ENCODE results near the gene CCL25. TPM values are rescaled to one million over a fixed set of nuclear protein-coding genes. Genes with fewer than 3 reads are reported as not detected.

Gene CCL25
- total RNA-seq, 4 donors from 2014 or later, result not detected

DNA sequence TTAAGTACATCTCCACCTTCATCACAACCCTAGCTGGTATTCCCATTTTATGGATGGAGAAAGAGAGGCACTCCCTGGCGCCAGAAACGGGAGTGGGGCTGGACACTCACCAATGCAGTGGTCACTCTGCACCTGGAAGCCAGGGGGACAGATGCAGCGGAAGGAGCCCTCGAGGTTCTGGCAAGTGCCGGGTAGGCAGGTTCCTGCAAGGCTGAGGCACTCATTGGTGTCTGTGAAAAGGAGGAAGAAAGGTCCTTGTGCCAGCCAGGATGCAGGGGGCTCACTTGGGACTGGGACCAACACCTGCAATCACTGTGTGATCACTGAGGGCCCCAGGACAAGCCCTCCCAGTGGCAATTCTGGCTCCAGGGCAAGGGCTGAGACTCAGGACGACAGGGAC, 41.8 kb downstream of the CCL25 start:
- Histone ChIP-seq H3K27me3 (no peaks in the 10 kb centered on the region), H3K27ac (no peak overlapping the region), H3K4me1 (no peaks in the 10 kb centered on the region), H3K9me3 (peaks cover 22% of the 10 kb centered on the region), H3K36me3 (no peaks in the 10 kb centered on the region), H3K4me3 (no peak overlapping the region)
- 89% methylated on average over 6 of the region's 6 CpGs for WGBS
- TF ChIP-seq POLR2AphosphoS5 (IDR thresholded peaks at IDR 0.05) (no peak), EP300 (IDR thresholded peaks at IDR 0.05) (no peak)
- TF ChIP-seq, protein P1, sequence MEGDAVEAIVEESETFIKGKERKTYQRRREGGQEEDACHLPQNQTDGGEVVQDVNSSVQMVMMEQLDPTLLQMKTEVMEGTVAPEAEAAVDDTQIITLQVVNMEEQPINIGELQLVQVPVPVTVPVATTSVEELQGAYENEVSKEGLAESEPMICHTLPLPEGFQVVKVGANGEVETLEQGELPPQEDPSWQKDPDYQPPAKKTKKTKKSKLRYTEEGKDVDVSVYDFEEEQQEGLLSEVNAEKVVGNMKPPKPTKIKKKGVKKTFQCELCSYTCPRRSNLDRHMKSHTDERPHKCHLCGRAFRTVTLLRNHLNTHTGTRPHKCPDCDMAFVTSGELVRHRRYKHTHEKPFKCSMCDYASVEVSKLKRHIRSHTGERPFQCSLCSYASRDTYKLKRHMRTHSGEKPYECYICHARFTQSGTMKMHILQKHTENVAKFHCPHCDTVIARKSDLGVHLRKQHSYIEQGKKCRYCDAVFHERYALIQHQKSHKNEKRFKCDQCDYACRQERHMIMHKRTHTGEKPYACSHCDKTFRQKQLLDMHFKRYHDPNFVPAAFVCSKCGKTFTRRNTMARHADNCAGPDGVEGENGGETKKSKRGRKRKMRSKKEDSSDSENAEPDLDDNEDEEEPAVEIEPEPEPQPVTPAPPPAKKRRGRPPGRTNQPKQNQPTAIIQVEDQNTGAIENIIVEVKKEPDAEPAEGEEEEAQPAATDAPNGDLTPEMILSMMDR (IDR thresholded peaks at IDR 0.05), result no peak
- no peak for DNase-seq (ENCODE audit: low spot score in 2 of 2)

GRCh38 chr19:8095354-8095886, 42.9 kb downstream of the CCL25 start:
- Histone ChIP-seq H3K27me3 (no peaks in the 10 kb centered on the region), H3K27ac (no peak overlapping the region), H3K4me3 (no peak overlapping the region), H3K4me1 (no peaks in the 10 kb centered on the region), H3K36me3 (no peaks in the 10 kb centered on the region), H3K9me3 (peaks cover 22% of the 10 kb centered on the region)
- no peak for DNase-seq (ENCODE audit: low spot score in 2 of 2)
- 88% methylated on average over 1 of the region's 2 CpGs for WGBS
- TF ChIP-seq POLR2AphosphoS5 (IDR thresholded peaks at IDR 0.05) (no peak), EP300 (IDR thresholded peaks at IDR 0.05) (no peak), POLR2A (IDR thresholded peaks at IDR 0.05) (no peak)
- TF ChIP-seq, protein P1 (IDR thresholded peaks at IDR 0.05), result no peak

DNA sequence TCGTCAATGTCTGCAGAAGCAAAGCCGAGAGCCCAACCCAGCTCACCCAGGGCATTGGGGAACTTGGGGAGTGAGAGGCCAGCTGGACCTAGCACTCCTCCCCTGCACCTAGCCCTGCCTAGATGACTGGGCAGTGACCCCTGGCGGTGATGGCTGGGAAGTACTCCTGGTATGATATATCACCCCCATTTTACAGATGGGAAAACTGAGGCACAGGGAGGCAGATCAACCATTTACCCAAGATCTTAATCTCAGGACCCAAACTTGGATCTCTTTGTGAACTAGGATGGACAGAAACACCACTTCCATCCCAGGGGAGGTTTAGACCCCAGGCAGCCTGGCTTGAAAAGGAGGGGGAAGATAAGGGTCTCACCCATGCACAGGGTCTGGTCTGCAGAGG, 43.5 kb downstream of the CCL25 start:
- 96% methylated on average over 3 of the region's 3 CpGs for WGBS
- TF ChIP-seq EP300 (IDR thresholded peaks at IDR 0.05) (no peak), POLR2A (IDR thresholded peaks at IDR 0.05) (no peak), POLR2AphosphoS5 (IDR thresholded peaks at IDR 0.05) (no peak)
- Histone ChIP-seq H3K4me1 (no peaks in the 10 kb centered on the region), H3K27ac (no peak overlapping the region), H3K27me3 (no peaks in the 10 kb centered on the region), H3K36me3 (no peaks in the 10 kb centered on the region), H3K9me3 (peaks cover 22% of the 10 kb centered on the region), H3K4me3 (no peak overlapping the region)
- DNase-seq (ENCODE audit: low spot score in 2 of 2), result no peak

- Histone ChIP-seq H3K9me3 (peaks cover 22% of the 10 kb centered on the region), H3K4me3 (no peak overlapping the region), H3K27me3 (no peaks in the 10 kb centered on the region), H3K4me1 (no peaks in the 10 kb centered on the region), H3K27ac (no peak overlapping the region), H3K36me3 (no peaks in the 10 kb centered on the region)
- TF ChIP-seq POLR2AphosphoS5 (IDR thresholded peaks at IDR 0.05), result no peak
- no peak for TF ChIP-seq POLR2A (IDR thresholded peaks at IDR 0.05)
- TF ChIP-seq EP300 (IDR thresholded peaks at IDR 0.05), result no peak
- TF ChIP-seq, protein P1 (IDR thresholded peaks at IDR 0.05), result no peak
- WGBS, result 95% methylated on average over 5 of the region's 10 CpGs
- no peak for DNase-seq (ENCODE audit: low spot score in 2 of 2)
These were observed 44.6 kb downstream of the CCL25 start for GRCh38 chr19:8097198-8097597.

DNA sequence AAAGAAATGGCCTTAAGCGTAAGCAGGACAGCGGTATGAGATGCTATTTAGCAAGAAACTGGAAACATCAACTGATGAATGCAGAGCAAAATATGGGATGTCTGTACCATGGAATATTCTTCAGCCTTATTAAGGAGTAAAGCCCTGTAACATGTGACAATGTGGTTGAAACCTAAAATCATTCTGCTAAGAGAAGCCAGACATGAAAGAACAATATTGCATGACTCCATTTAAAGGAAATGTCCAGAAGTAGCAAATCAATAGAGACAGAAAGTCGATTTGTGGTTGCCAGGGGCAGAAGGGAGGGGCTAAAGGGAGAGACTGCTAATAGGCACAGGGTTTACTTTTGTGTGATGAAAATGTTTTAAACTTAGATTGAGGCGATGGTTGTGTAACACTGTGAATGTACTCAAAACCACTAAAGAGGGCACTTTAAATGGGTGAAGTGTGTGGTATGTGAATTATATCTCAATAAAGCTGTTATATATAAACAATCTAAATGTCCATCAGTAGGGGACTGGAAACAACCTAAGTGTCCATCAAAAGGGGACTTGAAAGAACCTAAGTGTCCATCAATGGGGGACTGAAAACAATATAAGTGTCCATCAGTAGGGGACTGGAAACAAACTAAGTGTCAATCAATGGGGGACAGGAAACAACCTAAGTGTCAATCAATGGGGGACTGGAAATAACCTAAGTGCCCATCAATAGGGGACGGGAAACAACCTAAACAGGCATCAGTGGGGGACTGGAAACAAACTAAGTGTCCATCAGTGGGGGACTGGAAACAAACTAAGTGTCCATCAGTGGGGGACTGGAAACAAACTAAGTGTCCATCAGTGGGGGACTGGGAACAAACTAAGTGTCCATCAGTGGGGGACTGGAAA, 45.4 kb downstream of the CCL25 start:
- TF ChIP-seq POLR2A (IDR thresholded peaks at IDR 0.05), result no peak
- TF ChIP-seq, protein P1 (IDR thresholded peaks at IDR 0.05), result no peak
- Histone ChIP-seq H3K36me3 (no peaks in the 10 kb centered on the region), H3K27ac (no peak overlapping the region), H3K9me3 (peaks cover 22% of the 10 kb centered on the region), H3K4me3 (no peak overlapping the region), H3K4me1 (no peaks in the 10 kb centered on the region), H3K27me3 (no peaks in the 10 kb centered on the region)
- WGBS, result 86% methylated on average over 5 of the region's 5 CpGs
- DNase-seq (ENCODE audit: low spot score in 2 of 2), result no peak

Data from suprapubic skin (tissue), 4 donors.